Epithelial cell of esophagus (primary cell): ENCODE measurements around the gene ADAMTS17.
"Not testable (repeated sequence)": the region's sequence is repeated elsewhere in the genome, so short reads cannot be mapped to it uniquely, and the experiment has no call there.

Experiments used
- DNase-seq: peaks from one replicate; pipeline ENCODE4 v3.0.0; 2010; ENCODE audit warnings: low read depth
- H3K4me3 ChIP-seq: 2 replicates; pipeline ENCODE4 v1.5.1; 2011; ENCODE audit warnings: mild to moderate bottlenecking, low read length, control low read depth
- TF ChIP-seq, protein P1 (sequence below): IDR thresholded peaks from 2 replicates; pipeline ENCODE4 v1.5.1; 2011; ENCODE audit warnings: low read depth, mild to moderate bottlenecking, low read length, control low read depth, inconsistent platforms; ENCODE audit not compliant: insufficient read depth; ENCODE audit errors: missing control alignments

The ADAMTS17 gene

DNA sequence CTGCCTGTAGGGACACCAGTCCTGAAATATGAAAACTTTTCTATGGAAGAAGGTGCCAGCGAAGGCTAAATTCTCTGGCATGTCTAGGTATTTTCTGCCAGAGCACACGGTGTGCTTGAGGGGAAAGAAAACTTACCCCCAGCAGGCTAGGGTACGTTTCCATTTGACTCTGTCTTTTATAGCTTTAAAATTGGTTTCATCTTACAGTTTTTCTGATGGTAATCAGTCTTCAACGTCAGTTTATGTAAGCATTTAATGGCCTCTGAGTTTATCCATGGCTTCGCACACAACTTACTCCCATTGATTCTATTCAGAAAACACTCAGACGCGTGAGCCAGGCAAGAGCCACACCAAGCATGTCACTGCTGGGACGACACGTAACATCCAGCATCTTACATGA lies 249.7 kb downstream of the ADAMTS17 start:
- TF ChIP-seq, protein P1, sequence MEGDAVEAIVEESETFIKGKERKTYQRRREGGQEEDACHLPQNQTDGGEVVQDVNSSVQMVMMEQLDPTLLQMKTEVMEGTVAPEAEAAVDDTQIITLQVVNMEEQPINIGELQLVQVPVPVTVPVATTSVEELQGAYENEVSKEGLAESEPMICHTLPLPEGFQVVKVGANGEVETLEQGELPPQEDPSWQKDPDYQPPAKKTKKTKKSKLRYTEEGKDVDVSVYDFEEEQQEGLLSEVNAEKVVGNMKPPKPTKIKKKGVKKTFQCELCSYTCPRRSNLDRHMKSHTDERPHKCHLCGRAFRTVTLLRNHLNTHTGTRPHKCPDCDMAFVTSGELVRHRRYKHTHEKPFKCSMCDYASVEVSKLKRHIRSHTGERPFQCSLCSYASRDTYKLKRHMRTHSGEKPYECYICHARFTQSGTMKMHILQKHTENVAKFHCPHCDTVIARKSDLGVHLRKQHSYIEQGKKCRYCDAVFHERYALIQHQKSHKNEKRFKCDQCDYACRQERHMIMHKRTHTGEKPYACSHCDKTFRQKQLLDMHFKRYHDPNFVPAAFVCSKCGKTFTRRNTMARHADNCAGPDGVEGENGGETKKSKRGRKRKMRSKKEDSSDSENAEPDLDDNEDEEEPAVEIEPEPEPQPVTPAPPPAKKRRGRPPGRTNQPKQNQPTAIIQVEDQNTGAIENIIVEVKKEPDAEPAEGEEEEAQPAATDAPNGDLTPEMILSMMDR: no peak
- H3K4me3 ChIP-seq: no peak overlapping the region
- DNase-seq: no peak

DNA sequence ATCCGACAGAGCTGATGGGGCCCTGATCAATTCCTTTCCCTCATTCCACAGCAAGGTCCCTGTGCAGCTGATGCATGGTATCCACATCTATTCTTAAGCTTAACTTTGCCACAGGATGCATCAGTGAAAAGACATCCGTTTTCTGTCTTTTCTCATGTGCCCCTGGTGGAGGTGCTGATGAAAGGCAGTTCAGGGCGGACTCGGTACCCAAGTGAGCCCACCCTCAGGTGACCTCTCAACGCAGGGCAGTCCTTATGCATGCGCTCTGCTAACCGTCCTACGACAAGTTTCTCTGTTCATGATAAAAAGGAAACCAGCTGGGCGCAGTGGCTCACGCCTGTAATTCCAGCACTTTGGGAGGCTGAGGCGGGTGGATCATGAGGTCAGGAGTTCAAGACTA lies 251.4 kb downstream of the ADAMTS17 start:
- TF ChIP-seq, protein P1: no peak
- no peak overlapping the region for H3K4me3 ChIP-seq
- DNase-seq: no peak

DNA sequence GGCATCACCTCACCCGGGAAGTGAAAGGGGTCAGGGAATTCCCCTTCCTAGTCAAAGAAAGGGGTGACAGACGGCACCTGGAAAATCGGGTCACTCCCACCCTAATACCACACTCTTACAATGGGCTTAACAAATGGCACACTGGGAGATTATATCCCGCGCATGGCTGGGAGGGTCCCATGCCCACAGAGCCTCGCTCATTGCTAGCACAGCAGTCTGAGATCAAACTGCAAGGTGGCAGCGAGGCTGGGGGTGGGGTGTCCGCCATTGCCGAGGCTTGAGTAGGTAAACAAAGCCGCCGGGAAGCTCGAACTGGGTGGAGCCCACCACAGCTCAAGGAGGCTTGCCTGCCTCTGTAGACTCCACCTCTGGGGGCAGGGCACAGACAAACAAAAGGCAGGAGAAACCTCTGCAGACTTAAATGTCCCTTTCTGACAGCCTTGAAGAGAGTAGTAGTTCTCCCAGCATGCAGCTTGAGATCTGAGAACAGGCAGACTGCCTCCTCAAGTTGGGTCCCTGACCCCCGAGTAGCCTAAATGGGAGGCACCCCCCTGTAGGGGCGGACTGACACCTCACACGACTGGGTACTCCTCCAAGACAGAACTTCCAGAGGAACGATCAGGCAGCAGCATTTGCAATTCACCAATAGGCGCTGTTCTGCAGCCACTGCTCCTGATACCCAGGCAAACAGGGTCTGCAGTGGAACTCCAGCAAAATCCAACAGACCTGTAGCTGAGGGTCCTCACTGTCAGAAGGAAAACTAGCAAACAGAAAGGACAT lies 257.5 kb downstream of the ADAMTS17 start:
- DNase-seq: not testable (repeated sequence)

DNA sequence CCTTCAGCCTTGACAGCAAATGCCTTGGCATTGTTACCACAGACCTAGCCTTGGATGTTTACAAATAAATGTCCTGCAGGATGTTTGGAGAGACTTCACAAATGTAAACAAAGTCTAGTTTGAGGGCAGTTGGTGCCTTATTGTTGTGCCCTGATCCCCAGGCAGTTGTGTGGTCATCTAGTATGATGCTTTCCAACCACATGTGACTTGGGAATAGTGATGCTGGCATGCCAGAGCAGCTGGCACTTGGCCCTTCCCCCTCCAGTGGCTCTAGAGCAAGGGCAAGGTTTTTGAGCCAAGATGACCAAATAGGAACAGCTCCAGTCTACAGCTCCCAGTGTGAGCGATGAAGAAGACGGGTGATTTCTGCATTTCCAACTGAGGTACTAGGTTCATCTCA lies 258.2 kb downstream of the ADAMTS17 start:
- TF ChIP-seq, protein P1: no peak
- no peak overlapping the region for H3K4me3 ChIP-seq
- DNase-seq: no peak

More for the DNA sequence above, 257.5 kb downstream of the ADAMTS17 start:
- H3K4me3 ChIP-seq: not testable (repeated sequence)

DNA sequence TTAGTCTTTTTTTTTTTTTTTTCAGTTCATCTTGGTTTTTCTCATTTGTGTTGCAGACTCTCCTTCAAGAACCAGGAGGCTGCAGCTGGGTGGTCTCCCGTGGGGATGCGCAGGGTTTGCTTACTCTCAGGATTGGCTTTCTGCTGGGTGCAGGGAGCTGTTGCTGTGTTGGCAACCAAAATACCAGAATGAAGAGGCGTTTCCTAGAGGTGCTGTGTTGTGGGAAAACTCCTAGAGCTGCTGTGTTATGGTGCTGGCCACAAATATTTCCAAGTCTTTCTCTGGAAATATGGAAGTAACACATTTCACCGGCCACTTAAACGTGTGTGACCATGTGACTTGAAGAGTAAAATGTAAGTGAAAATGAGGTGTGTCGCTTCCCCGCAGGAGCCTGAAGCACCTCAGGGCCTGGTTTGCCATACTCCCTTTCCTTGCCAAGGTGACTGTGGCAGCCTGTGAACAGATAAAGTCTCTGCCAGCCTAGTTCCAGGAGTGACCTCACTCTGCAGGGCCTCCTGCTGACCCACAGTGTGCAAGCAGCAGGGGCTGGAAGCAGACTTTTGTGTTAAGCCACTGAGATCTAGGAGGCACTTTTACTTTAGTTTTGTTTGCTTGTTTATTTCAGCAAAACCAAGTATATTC lies 258.9 kb downstream of the ADAMTS17 start:
- DNase-seq: no peak
- TF ChIP-seq, protein P1: no peak
- no peak overlapping the region for H3K4me3 ChIP-seq

DNA sequence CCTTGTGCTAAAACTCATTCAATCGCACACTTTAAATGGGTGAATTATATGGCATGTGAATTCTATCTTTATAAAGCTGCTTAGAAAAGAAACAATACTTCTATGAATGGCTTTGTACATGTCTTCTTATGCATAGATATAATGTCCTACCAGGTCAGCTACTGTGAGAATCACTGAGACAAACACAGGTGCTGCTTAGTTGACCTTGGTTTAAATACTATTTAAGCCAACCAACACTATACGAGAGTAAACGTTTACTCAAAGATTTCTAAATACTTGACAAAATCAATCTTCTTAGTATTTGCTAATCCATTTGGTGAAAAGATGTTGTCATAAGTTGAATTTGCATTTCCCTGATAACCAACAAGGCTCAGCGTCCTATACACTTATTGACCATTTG lies 260.3 kb downstream of the ADAMTS17 start:
- TF ChIP-seq, protein P1: no peak
- H3K4me3 ChIP-seq: no peak overlapping the region

DNA sequence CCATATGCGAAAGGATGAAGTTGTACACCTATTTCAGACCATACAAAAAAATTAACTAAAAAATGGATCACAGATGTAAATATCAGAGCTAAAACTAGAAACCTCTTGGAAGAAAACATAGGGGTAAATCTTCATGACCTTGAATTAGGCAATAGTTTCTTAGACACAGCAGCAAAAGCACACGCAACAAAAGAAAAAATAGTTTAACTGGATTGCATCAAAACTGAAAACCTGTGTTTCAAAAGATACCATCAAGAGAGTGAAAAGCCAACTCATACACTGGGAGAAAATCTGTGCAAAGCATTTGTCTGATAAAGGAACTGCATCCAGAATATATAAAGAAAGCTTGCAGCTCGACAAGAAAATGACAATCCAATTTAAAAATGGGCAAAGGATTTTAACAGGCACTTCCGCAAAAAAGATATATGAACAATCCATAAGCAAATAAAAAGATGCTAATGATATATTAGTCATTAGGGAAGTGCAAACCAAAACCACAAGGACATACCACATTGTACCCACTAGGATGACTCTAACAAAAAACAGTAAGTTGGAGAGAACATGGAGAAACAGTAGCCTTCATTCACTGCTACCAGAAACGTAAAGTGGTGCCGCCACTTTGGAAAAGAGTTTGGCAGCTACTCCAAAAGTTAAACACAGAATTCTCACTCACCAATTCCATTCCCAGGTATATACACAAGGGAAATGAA lies 263.1 kb downstream of the ADAMTS17 start:
- TF ChIP-seq, protein P1: no peak
- peak; percentile 67 for DNase-seq
- H3K4me3 ChIP-seq: no peak overlapping the region

More for the DNA sequence above, 260.3 kb downstream of the ADAMTS17 start:
- DNase-seq: no peak
